HepG2 (cell line): Measurements from ENCODE around the gene PHF19.

Experiments used
- CTCF ChIP-seq: sonication (generic); formaldehyde crosslinking; IDR thresholded peaks from 2 replicates; pipeline ENCODE4 v1.5.0; 2020; ENCODE audit warnings: mild to moderate bottlenecking, missing genetic modification reagents, moderate library complexity
- ERF ChIP-seq: IDR thresholded peaks from 2 replicates; pipeline ENCODE4 v1.6.1; 2018; ENCODE audit warnings: missing biosample characterization, missing genetic modification reagents
- NFIC ChIP-seq: IDR thresholded peaks from 2 replicates; pipeline ENCODE4 v1.6.1; 2012; ENCODE audit warnings: mild to moderate bottlenecking, low read length, inconsistent platforms
- TFAP4 ChIP-seq: sonication (generic); IDR thresholded peaks from 2 replicates; pipeline ENCODE4 v1.6.1; 2016; ENCODE audit warnings: low read depth, borderline replicate concordance
- TP53 ChIP-seq: sonication (generic); formaldehyde crosslinking; conservative IDR thresholded peaks from 2 replicates; pipeline ENCODE4 v1.4.0; 2020; ENCODE audit warnings: missing genetic modification reagents
- ZBTB7A ChIP-seq: sonication (generic); formaldehyde crosslinking; IDR thresholded peaks from 2 replicates; pipeline ENCODE4 v1.8.0; 2022; ENCODE audit warnings: mild to moderate bottlenecking, missing genetic modification reagents
- ZNF180 ChIP-seq: sonication (generic); formaldehyde crosslinking; IDR thresholded peaks from 2 replicates; pipeline ENCODE4 v1.4.0; 2020; ENCODE audit warnings: low read depth, missing genetic modification reagents, borderline replicate concordance
- ZNF451 ChIP-seq: sonication (generic); formaldehyde crosslinking; IDR thresholded peaks from 2 replicates; pipeline ENCODE4 v1.5.0; 2020; ENCODE audit warnings: mild to moderate bottlenecking, missing genetic modification reagents
- ZNF816 ChIP-seq: sonication (generic); formaldehyde crosslinking; IDR thresholded peaks from 2 replicates; pipeline ENCODE4 v1.8.0; 2022; ENCODE audit warnings: missing genetic modification reagents, mild to moderate bottlenecking, borderline replicate concordance
- TF ChIP-seq, protein P1 (sequence below): sonication (generic); formaldehyde crosslinking; IDR thresholded peaks from 2 replicates; pipeline ENCODE4 v1.4.0; 2020; ENCODE audit warnings: missing genetic modification reagents
- TF ChIP-seq, protein P2 (sequence below): sonication (generic); formaldehyde crosslinking; IDR thresholded peaks from 2 replicates; pipeline ENCODE4 v1.5.0; 2020; ENCODE audit warnings: mild to moderate bottlenecking, missing genetic modification reagents, borderline replicate concordance
- TF ChIP-seq, protein P3 (sequence below): sonication (generic); formaldehyde crosslinking; IDR thresholded peaks from 2 replicates; pipeline ENCODE4 v1.4.0; 2020; ENCODE audit warnings: mild to moderate bottlenecking, missing genetic modification reagents

- TF ChIP-seq ERF (CRISPR knock-in tag) (no peak), CTCF (CRISPR knock-in tag) (no peak), TP53 (CRISPR knock-in tag) (no peak), TFAP4 (no peak), ZNF816 (CRISPR knock-in tag) (no peak), NFIC (no peak), ZNF180 (no peak), ZNF451 (CRISPR knock-in tag) (no peak), ZBTB7A (CRISPR knock-in tag) (no peak)
- TF ChIP-seq, protein P1, sequence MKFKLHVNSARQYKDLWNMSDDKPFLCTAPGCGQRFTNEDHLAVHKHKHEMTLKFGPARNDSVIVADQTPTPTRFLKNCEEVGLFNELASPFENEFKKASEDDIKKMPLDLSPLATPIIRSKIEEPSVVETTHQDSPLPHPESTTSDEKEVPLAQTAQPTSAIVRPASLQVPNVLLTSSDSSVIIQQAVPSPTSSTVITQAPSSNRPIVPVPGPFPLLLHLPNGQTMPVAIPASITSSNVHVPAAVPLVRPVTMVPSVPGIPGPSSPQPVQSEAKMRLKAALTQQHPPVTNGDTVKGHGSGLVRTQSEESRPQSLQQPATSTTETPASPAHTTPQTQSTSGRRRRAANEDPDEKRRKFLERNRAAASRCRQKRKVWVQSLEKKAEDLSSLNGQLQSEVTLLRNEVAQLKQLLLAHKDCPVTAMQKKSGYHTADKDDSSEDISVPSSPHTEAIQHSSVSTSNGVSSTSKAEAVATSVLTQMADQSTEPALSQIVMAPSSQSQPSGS (CRISPR knock-in tag): no peak
- TF ChIP-seq, protein P2, sequence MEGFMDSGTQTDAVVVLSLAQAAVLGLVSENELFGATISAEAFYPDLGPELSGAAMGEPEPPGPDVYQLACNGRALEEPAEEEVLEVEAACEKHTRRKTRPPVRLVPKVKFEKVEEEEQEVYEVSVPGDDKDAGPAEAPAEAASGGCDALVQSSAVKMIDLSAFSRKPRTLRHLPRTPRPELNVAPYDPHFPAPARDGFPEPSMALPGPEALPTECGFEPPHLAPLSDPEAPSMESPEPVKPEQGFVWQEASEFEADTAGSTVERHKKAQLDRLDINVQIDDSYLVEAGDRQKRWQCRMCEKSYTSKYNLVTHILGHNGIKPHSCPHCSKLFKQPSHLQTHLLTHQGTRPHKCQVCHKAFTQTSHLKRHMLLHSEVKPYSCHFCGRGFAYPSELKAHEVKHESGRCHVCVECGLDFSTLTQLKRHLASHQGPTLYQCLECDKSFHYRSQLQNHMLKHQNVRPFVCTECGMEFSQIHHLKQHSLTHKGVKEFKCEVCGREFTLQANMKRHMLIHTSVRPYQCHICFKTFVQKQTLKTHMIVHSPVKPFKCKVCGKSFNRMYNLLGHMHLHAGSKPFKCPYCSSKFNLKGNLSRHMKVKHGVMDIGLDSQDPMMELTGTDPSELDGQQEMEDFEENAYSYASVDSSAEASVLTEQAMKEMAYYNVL: no peak
- TF ChIP-seq, protein P3, sequence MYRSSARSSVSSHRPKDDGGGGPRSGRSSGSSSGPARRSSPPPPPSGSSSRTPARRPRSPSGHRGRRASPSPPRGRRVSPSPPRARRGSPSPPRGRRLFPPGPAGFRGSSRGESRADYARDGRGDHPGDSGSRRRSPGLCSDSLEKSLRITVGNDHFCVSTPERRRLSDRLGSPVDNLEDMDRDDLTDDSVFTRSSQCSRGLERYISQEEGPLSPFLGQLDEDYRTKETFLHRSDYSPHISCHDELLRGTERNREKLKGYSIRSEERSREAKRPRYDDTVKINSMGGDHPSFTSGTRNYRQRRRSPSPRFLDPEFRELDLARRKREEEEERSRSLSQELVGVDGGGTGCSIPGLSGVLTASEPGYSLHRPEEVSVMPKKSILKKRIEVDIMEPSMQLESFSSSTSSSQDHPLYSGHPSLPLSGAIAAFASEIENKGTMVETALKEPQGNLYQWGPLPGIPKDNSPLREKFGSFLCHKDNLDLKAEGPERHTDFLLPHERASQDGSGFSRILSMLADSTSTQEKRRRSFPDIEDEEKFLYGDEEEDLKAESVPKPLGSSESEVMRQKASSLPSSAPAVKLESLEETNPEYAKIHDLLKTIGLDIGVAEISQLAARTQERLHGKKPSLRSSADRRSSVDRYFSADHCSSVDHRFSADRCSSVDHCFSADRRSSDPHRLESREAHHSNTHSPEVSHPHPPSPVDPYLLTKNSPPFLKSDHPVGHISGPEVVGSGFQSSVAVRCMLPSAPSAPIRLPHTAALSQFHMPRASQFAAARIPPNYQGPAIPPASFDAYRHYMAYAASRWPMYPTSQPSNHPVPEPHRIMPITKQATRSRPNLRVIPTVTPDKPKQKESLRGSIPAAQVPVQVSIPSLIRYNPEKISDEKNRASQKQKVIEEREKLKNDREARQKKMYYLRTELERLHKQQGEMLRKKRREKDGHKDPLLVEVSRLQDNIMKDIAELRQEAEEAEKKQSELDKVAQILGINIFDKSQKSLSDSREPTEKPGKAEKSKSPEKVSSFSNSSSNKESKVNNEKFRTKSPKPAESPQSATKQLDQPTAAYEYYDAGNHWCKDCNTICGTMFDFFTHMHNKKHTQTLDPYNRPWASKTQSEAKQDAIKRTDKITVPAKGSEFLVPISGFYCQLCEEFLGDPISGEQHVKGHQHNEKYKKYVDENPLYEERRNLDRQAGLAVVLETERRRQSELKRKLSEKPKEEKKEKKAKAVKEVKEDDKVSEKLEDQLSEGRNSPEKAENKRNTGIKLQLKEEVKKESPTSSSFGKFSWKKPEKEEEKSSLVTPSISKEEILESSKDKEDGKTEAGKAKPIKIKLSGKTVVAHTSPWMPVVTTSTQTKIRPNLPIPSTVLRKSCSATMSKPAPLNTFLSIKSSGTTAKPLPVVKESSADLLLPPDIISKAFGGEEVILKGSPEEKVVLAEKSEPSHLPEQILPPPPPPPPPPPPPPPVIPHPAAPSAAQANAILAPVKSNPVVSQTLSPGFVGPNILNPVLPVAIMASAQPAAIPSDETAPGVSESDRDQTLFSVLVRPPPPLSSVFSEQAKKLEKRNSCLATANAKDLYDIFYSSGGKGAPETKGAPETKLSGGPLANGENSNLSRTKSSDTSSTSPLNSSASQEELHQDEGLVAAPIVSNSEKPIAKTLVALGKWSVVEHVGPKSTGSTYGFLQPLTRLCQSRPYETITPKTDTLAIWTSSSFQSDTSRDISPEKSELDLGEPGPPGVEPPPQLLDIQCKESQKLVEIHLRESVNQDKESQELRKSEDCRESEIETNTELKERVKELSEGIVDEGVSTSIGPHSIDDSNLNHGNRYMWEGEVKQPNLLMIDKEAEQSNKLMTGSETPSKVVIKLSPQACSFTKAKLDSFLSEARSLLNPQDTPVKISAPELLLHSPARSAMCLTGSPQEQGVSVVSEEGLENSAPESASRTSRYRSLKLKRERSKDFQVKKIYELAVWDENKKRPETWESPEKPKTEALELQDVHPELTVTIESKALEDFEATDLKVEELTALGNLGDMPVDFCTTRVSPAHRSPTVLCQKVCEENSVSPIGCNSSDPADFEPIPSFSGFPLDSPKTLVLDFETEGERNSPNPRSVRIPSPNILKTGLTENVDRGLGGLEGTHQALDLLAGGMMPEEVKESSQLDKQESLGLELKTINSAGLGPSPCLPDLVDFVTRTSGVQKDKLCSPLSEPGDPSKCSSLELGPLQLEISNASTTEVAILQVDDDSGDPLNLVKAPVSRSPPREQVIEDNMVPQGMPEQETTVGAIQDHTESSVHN (CRISPR knock-in tag): no peak
Observed at GRCh38 chr9:120883608-120883996, 6.6 kb upstream of the PHF19 start.
